Thyroid gland (tissue), 4 donors: ENCODE data around the gene MICU2. TPM values are rescaled to one million over a fixed set of nuclear protein-coding genes. Genes with fewer than 3 reads are reported as not detected.
A peak's percentile ranks its signal among the peaks of the same experiment; 100 is the strongest.

Source experiments
- DNase-seq, 2 donors: peaks; one replicate each; pipeline ENCODE4 v3.0.0-alpha.2; 2019
- H3K27ac ChIP-seq, 3 donors: fragments of 200-600 bp; sonication (generic); 1 replicate in 2 of 3; 2 replicates in 1 of 3; pipeline ENCODE4 v1.5.1; 2016 to 2019; ENCODE audit warnings: mild to moderate bottlenecking in 1 of 3, moderate library complexity in 1 of 3
- H3K27me3 ChIP-seq: fragments of 200-600 bp; sonication (generic); one replicate; pipeline ENCODE4 v1.5.1; 2019
- H3K36me3 ChIP-seq, 2 donors: fragments of 200-600 bp; sonication (generic); one replicate each; pipeline ENCODE4 v1.5.1; 2016 to 2019
- H3K4me1 ChIP-seq, 2 donors: fragments of 200-600 bp; sonication (generic); one replicate each; pipeline ENCODE4 v1.5.1; 2017 to 2019
- H3K4me3 ChIP-seq, 3 donors: fragments of 200-600 bp; sonication (generic); replicated peaks in 1 of 3; 1 replicate in 2 of 3; 2 replicates in 1 of 3; pipeline ENCODE4 v1.5.1; 2016; ENCODE audit warnings: mild to moderate bottlenecking in 1 of 3
- H3K9me3 ChIP-seq: fragments of 200-600 bp; sonication (generic); one replicate; pipeline ENCODE4 v1.5.1; 2017
- CTCF ChIP-seq, 6 experiments: fragments of 200-600 bp in 3 of 6; fragments of 450-650 bp in 3 of 6; sonication (generic) in 3 of 6; IDR thresholded peaks; one replicate each; pipeline ENCODE4 v1.5.1; 2016 to 2019; ENCODE audit warnings: antibody characterized with exemption in 6 of 6, mild to moderate bottlenecking in 2 of 6, inconsistent platforms in 1 of 6, moderate library complexity in 1 of 6
- POLR2A ChIP-seq, 2 donors: fragments of 450-650 bp; IDR thresholded peaks; one replicate each; pipeline ENCODE4 v1.6.1; 2017; ENCODE audit warnings: antibody characterized with exemption in 2 of 2, mild to moderate bottlenecking in 2 of 2, moderate library complexity in 1 of 2
- WGBS, 2 donors: methylation state at CpG; one replicate each; pipeline ENCODE4 v1.1.5; 2017; 5-methylcytosine and 5-hydroxymethylcytosine counted together
- intact Hi-C: fragments of 100-400 bp; cut with DNase I; formaldehyde crosslinking; loops from one replicate; pipeline ENCODE4 v1.15.1; 2023
- total RNA-seq, 4 donors: library from RNA; depleted of rRNA; stranded (reverse); fragments of >200 nt; gene quantifications; one replicate each; pipeline ENCODE4 v1.2.3, GENCODE V29; 2016

Gene MICU2
- total RNA-seq, 4 donors from 2014 or later = 55.3 to 127 (median 92.9) TPM

- Histone ChIP-seq H3K4me3 (no peak overlapping the region), H3K36me3 (no peaks in the 10 kb centered on the region), H3K9me3 (no peaks in the 10 kb centered on the region), H3K27me3 (no peaks in the 10 kb centered on the region), H3K27ac (no peak overlapping the region), H3K4me1 (no peaks in the 10 kb centered on the region)
- WGBS, 2 donors = 89 to 96% methylated on average over 5 of the region's 5 CpGs
- DNase-seq = no peak
- TF ChIP-seq CTCF (IDR thresholded peaks at IDR 0.05) (no peak), POLR2A (IDR thresholded peaks at IDR 0.05) (no peak)
- intact Hi-C loops = no loop called here
Observed at GRCh38 chr13:21531455-21531854, 72.5 kb downstream of the MICU2 start.

GRCh38 chr13:21530656-21531055 is 73.3 kb downstream of the MICU2 start:
- H3K4me1 ChIP-seq = no peaks in the 10 kb centered on the region
- H3K4me3 ChIP-seq = no peak overlapping the region
- TF ChIP-seq POLR2A (IDR thresholded peaks at IDR 0.05) (no peak), CTCF (IDR thresholded peaks at IDR 0.05) (no peak)
- no peaks in the 10 kb centered on the region for H3K9me3 ChIP-seq
- no peak for DNase-seq
- 89 to 95% methylated on average over 11 of the region's 11 CpGs for WGBS, 2 donors
- H3K27ac ChIP-seq = no peak overlapping the region
- intact Hi-C loops = no loop called here
- no peaks in the 10 kb centered on the region for H3K27me3 ChIP-seq
- no peaks in the 10 kb centered on the region for H3K36me3 ChIP-seq

- Histone ChIP-seq H3K36me3 (no peaks in the 10 kb centered on the region), H3K4me3 (no peak overlapping the region), H3K9me3 (no peaks in the 10 kb centered on the region), H3K4me1 (no peaks in the 10 kb centered on the region), H3K27me3 (no peaks in the 10 kb centered on the region), H3K27ac (no peak overlapping the region)
- DNase-seq = no peak
- 92 to 94% methylated on average over 3 of the region's 3 CpGs for WGBS, 2 donors
- intact Hi-C loops = no loop called here
- TF ChIP-seq CTCF (IDR thresholded peaks at IDR 0.05) (no peak), POLR2A (IDR thresholded peaks at IDR 0.05) (no peak)
Observed at GRCh38 chr13:21529146-21529893, 74.7 kb downstream of the MICU2 start.

- Histone ChIP-seq H3K36me3 (no peaks in the 10 kb centered on the region), H3K9me3 (no peaks in the 10 kb centered on the region), H3K27me3 (no peaks in the 10 kb centered on the region), H3K4me1 (no peaks in the 10 kb centered on the region), H3K27ac (no peak overlapping the region), H3K4me3 (no peak overlapping the region)
- 87 to 90% methylated on average over 6 of the region's 6 CpGs for WGBS, 2 donors
- intact Hi-C loops = no loop called here
- TF ChIP-seq POLR2A (IDR thresholded peaks at IDR 0.05) (no peak), CTCF (IDR thresholded peaks at IDR 0.05) (no peak)
- no peak for DNase-seq
Observed at GRCh38 chr13:21528616-21529015, 75.4 kb downstream of the MICU2 start.

- Histone ChIP-seq H3K27me3 (no peaks in the 10 kb centered on the region), H3K4me3 (no peak overlapping the region), H3K9me3 (no peaks in the 10 kb centered on the region), H3K4me1 (no peaks in the 10 kb centered on the region), H3K36me3 (no peaks in the 10 kb centered on the region), H3K27ac (no peak overlapping the region)
- WGBS, 2 donors = 62 to 72% methylated on average over 6 of the region's 6 CpGs
- TF ChIP-seq POLR2A (IDR thresholded peaks at IDR 0.05) (no peak), CTCF (IDR thresholded peaks at IDR 0.05) (no peak)
- peak; percentile 48 to 51 for DNase-seq
- intact Hi-C loops = no loop called here
Observed at GRCh38 chr13:21526707-21527540, 77.0 kb downstream of the MICU2 start.
